Upper lobe of right lung (tissue), 1 donor: ENCODE data around the gene GLMP. TPM values are rescaled to one million over a fixed set of nuclear protein-coding genes. Genes with fewer than 3 reads are reported as not detected.

Source experiments
- ATAC-seq: fragments of 200-7000 bp; cut with Tn5 transposase; one replicate; pipeline ENCODE4 v1.9.1; 2020; ENCODE audit warnings: mild to moderate bottlenecking, moderate library complexity
- DNase-seq: peaks from one replicate; pipeline ENCODE4 v3.0.0-alpha.2; 2020
- H3K27ac ChIP-seq: fragments of 200-600 bp; one replicate; pipeline ENCODE4 v1.8.0; 2022
- H3K27me3 ChIP-seq: fragments of 200-600 bp; one replicate; pipeline ENCODE4 v1.8.0; 2022; ENCODE audit warnings: mild to moderate bottlenecking
- H3K36me3 ChIP-seq: fragments of 200-600 bp; one replicate; pipeline ENCODE4 v1.8.0; 2022
- H3K4me1 ChIP-seq: fragments of 200-600 bp; one replicate; pipeline ENCODE4 v1.8.0; 2022
- H3K4me3 ChIP-seq: fragments of 200-600 bp; one replicate; pipeline ENCODE4 v1.8.0; 2022; ENCODE audit warnings: mild to moderate bottlenecking
- H3K9me3 ChIP-seq: fragments of 200-600 bp; one replicate; pipeline ENCODE4 v1.8.0; 2022
- intact Hi-C: fragments of 100-400 bp; cut with DNase I; formaldehyde crosslinking; loops from one replicate; pipeline ENCODE4 v1.11.0; 2022
- total RNA-seq: library from RNA; stranded (reverse); fragmentation: NEBNext Ultra II Directional; extraction: Animal tissue kit (Norgen Biotek cat#: 25700); gene quantifications from one replicate; pipeline ENCODE4 v1.2.1, GENCODE V29; 2021
- TF ChIP-seq, protein P1 (sequence below): fragments of 200-600 bp; IDR thresholded peaks from one replicate; pipeline ENCODE4 v1.8.0; 2022; ENCODE audit warnings: antibody characterized with exemption
- donor health status: DM: no; HTN: yes; CAD: no; lungs with severe emphysema.

The GLMP gene
- total RNA-seq, 1 donor from 2014 or later: 61.1 TPM

DNA sequence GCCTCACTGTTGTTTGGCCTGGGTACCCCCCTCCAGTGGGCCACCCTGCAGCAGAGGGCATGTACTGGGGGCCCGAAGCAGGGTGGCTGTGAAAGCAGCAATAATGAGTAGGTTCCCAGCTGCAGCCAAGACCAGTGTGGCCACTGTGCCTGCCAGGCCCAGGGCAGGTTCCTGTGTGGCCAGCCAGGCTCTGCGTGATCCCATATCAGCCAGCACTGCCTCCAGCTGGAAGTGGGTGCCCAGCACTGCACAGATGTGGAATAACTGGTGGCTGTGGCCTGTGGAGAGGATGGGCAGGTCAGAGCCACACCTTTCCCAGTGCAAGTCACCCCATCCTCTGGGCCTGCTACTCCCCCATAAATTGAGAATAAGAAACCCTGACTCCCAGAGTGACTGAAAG lies 51.4 kb downstream of the GLMP start:
- Histone ChIP-seq H3K36me3 (peaks cover 19% of the 10 kb centered on the region), H3K4me3 (no peak overlapping the region), H3K27me3 (peaks cover 10% of the 10 kb centered on the region), H3K9me3 (no peaks in the 10 kb centered on the region), H3K4me1 (peaks cover 21% of the 10 kb centered on the region), H3K27ac (no peak overlapping the region)
- no peak for ATAC-seq
- DNase-seq: no peak
- intact Hi-C loops: no loop called here
- TF ChIP-seq, protein P1, sequence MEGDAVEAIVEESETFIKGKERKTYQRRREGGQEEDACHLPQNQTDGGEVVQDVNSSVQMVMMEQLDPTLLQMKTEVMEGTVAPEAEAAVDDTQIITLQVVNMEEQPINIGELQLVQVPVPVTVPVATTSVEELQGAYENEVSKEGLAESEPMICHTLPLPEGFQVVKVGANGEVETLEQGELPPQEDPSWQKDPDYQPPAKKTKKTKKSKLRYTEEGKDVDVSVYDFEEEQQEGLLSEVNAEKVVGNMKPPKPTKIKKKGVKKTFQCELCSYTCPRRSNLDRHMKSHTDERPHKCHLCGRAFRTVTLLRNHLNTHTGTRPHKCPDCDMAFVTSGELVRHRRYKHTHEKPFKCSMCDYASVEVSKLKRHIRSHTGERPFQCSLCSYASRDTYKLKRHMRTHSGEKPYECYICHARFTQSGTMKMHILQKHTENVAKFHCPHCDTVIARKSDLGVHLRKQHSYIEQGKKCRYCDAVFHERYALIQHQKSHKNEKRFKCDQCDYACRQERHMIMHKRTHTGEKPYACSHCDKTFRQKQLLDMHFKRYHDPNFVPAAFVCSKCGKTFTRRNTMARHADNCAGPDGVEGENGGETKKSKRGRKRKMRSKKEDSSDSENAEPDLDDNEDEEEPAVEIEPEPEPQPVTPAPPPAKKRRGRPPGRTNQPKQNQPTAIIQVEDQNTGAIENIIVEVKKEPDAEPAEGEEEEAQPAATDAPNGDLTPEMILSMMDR: no peak

DNA sequence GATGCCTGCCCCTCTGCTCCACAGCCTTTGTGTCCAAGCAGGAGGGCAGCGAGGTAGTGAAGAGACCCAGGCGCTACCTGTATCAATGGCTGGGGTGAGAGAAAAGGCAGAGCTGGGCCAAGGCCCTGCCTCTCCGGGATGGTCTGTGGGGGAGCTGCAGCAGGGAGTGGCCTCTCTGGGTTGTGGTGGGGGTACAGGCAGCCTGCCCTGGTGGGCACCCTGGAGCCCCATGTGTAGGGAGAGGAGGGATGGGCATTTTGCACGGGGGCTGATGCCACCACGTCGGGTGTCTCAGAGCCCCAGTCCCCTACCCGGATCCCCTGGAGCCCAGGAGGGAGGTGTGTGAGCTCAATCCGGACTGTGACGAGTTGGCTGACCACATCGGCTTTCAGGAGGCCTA lies 52.7 kb downstream of the GLMP start:
- Histone ChIP-seq H3K27me3 (peaks cover 10% of the 10 kb centered on the region), H3K4me3 (no peak overlapping the region), H3K9me3 (no peaks in the 10 kb centered on the region), H3K27ac (no peak overlapping the region), H3K36me3 (peaks cover 31% of the 10 kb centered on the region), H3K4me1 (peaks cover 21% of the 10 kb centered on the region)
- TF ChIP-seq, protein P1: no peak
- ATAC-seq (no peak), DNase-seq (no peak)
- intact Hi-C loops: no loop called here

Other genes with a start within 250 kb of the GLMP start
- gene UBQLN4, start 241.9 kb downstream of the GLMP start, total RNA-seq: 37.0 TPM
- gene LAMTOR2, start 240.9 kb downstream of the GLMP start, total RNA-seq: 49.7 TPM
- gene RAB25, start 234.5 kb downstream of the GLMP start, total RNA-seq: 62.0 TPM
- gene MEX3A, start 213.2 kb downstream of the GLMP start, total RNA-seq: 0.52 TPM
- gene LMNA, start 181.0 kb downstream of the GLMP start, total RNA-seq: 235 TPM
- 30.7 TPM for gene SEMA4A, start 142.1 kb downstream of the GLMP start, total RNA-seq
- 24.9 TPM for gene SLC25A44, start 101.6 kb downstream of the GLMP start, total RNA-seq
- 47.4 TPM for gene PMF1, start 82.7 kb downstream of the GLMP start, total RNA-seq
- 2.4 TPM for gene BGLAP, start 53.5 kb downstream of the GLMP start, total RNA-seq
- gene PAQR6, start 47.6 kb downstream of the GLMP start, total RNA-seq: 1.9 TPM
- 64.8 TPM for gene SMG5, start 12.9 kb downstream of the GLMP start, total RNA-seq
- 3.3 TPM for gene TMEM79, start 11.4 kb downstream of the GLMP start, total RNA-seq
- gene VHLL, start 3.6 kb upstream of the GLMP start, total RNA-seq: not detected
- 120 TPM for gene CCT3, start 42.6 kb upstream of the GLMP start, total RNA-seq
- gene TSACC, start 42.8 kb upstream of the GLMP start, total RNA-seq: not detected
- gene RHBG, start 73.5 kb upstream of the GLMP start, total RNA-seq: not detected
- 60.8 TPM for gene MEF2D, start 205.1 kb upstream of the GLMP start, total RNA-seq